Sigmoid colon (tissue), 4 donors: ENCODE results near the gene CCDC7.
"Not testable (repeated sequence)": the region's sequence is repeated elsewhere in the genome, so short reads cannot be mapped to it uniquely, and the experiment has no call there.

Experiments
- CTCF ChIP-seq, 4 experiments: fragments of 450-650 bp in 3 of 4; fragments of 200-600 bp in 1 of 4; IDR thresholded peaks; one replicate each; pipeline ENCODE4 v1.5.1; 2016 to 2019; ENCODE audit warnings: antibody characterized with exemption in 4 of 4, mild to moderate bottlenecking in 3 of 4, moderate library complexity in 2 of 4
- EP300 ChIP-seq, 4 donors: sonication (generic); formaldehyde crosslinking; IDR thresholded peaks; one replicate each; pipeline ENCODE4 v1.6.1; 2017; ENCODE audit warnings: antibody characterized with exemption in 4 of 4
- POLR2A ChIP-seq, 2 donors: fragments of 450-650 bp; IDR thresholded peaks; one replicate each; pipeline ENCODE4 v1.6.1; 2016; ENCODE audit warnings: antibody characterized with exemption in 2 of 2, mild to moderate bottlenecking in 2 of 2, moderate library complexity in 2 of 2

GRCh38 chr10:32797393-32797792, 351.5 kb downstream of the CCDC7 start:
- TF ChIP-seq POLR2A, CTCF, EP300 (IDR thresholded peaks at IDR 0.05): not testable (repeated sequence)
